Neural progenitor cell (in vitro differentiated cells): ENCODE measurements around the gene ARHGDIA. TPM values are rescaled to one million over a fixed set of nuclear protein-coding genes. Genes with fewer than 3 reads are reported as not detected.

Experiments
- DNase-seq: peaks from one replicate; pipeline ENCODE4 v3.0.0-alpha.2; 2016; ENCODE audit warnings: low spot score
- H2AFZ ChIP-seq: fragments of 200-600 bp; sonication (generic); replicated peaks from 2 replicates; pipeline ENCODE4 v1.6.1; 2016; ENCODE audit warnings: antibody characterized with exemption
- H3F3A ChIP-seq: fragments of 200-600 bp; sonication (generic); 2 replicates; pipeline ENCODE4 v1.6.1; 2016; ENCODE audit warnings: antibody characterized with exemption, low read depth
- H3K27ac ChIP-seq: fragments of 200-600 bp; sonication (generic); 2 replicates; pipeline ENCODE4 v1.5.1; 2016; ENCODE audit warnings: mild to moderate bottlenecking
- H3K27me3 ChIP-seq: fragments of 200-600 bp; sonication (generic); 2 replicates; pipeline ENCODE4 v1.6.1; 2016; ENCODE audit warnings: mild to moderate bottlenecking, moderate library complexity
- H3K36me3 ChIP-seq: fragments of 200-600 bp; sonication (generic); 2 replicates; pipeline ENCODE4 v1.5.1; 2016
- H3K4me1 ChIP-seq: fragments of 200-600 bp; sonication (generic); 2 replicates; pipeline ENCODE4 v1.6.1; 2016; ENCODE audit warnings: mixed run types
- H3K4me2 ChIP-seq: fragments of 200-600 bp; sonication (generic); 2 replicates; pipeline ENCODE4 v1.6.1; 2016
- H3K4me3 ChIP-seq: fragments of 200-600 bp; sonication (generic); 2 replicates; pipeline ENCODE4 v1.5.1; 2016
- H3K79me2 ChIP-seq: fragments of 200-600 bp; sonication (generic); 2 replicates; pipeline ENCODE4 v1.6.1; 2016; ENCODE audit warnings: low read depth
- H3K9ac ChIP-seq: fragments of 200-600 bp; sonication (generic); 2 replicates; pipeline ENCODE4 v1.6.1; 2016
- H3K9me3 ChIP-seq: fragments of 200-600 bp; sonication (generic); 2 replicates; pipeline ENCODE4 v1.5.1; 2016; ENCODE audit warnings: low read depth
- H4K20me1 ChIP-seq: fragments of 200-600 bp; sonication (generic); 2 replicates; pipeline ENCODE4 v1.6.1; 2016; ENCODE audit warnings: low read depth
- H3K27ac Mint-ChIP-seq: 3 replicates; pipeline ENCODE4 v1.8.0; 2021; ENCODE audit warnings: mixed read lengths
- H3K27me3 Mint-ChIP-seq: 2 replicates; pipeline ENCODE4 v1.8.0; 2022; ENCODE audit warnings: low read depth, mild to moderate bottlenecking, inconsistent platforms, moderate library complexity, mixed read lengths; ENCODE audit not compliant: insufficient read depth
- H3K36me3 Mint-ChIP-seq: 3 replicates; pipeline ENCODE4 v1.8.0; 2021; ENCODE audit warnings: mixed read lengths
- H3K4me1 Mint-ChIP-seq: 3 replicates; pipeline ENCODE4 v1.8.0; 2021; ENCODE audit warnings: mixed read lengths
- H3K4me3 Mint-ChIP-seq: 3 replicates; pipeline ENCODE4 v1.8.0; 2021; ENCODE audit warnings: mild to moderate bottlenecking, moderate library complexity, mixed read lengths
- H3K9me3 Mint-ChIP-seq: 3 replicates; pipeline ENCODE4 v1.8.0; 2020; ENCODE audit warnings: mixed read lengths
- EZH2 ChIP-seq: fragments of 200-600 bp; sonication (generic); IDR thresholded peaks from 2 replicates; pipeline ENCODE4 v1.6.1; 2017; ENCODE audit warnings: antibody characterized with exemption, mild to moderate bottlenecking, moderate library complexity
- EZH2phosphoT487 ChIP-seq: fragments of 200-600 bp; sonication (generic); IDR thresholded peaks from 2 replicates; pipeline ENCODE4 v1.6.1; 2017; ENCODE audit warnings: antibody characterized with exemption
- total RNA-seq: library from RNA; depleted of rRNA; stranded (reverse); fragments of >200 nt; gene quantifications from 2 replicates; pipeline ENCODE4 v1.2.3, GENCODE V29; 2015; ENCODE audit warnings: low replicate concordance
- TF ChIP-seq, protein P1 (sequence below): fragments of 200-600 bp; sonication (generic); IDR thresholded peaks from 2 replicates; pipeline ENCODE4 v1.5.1; 2017; ENCODE audit warnings: antibody characterized with exemption, mild to moderate bottlenecking

The ARHGDIA gene
- total RNA-seq, 1 donor from 2014 or later: 25.1 TPM

- peaks cover 17% of the 10 kb centered on the region for H3K36me3 Mint-ChIP-seq
- Histone ChIP-seq H3K4me3 (peak overlapping the region; percentile 100), H3K4me2 (peak overlapping the region; percentile 93), H4K20me1 (peaks cover 44% of the 10 kb centered on the region), H3K36me3 (no peaks in the 10 kb centered on the region), H3F3A (peaks cover 39% of the 10 kb centered on the region), H3K27ac (peak overlapping the region; percentile 88), H3K27me3 (no peaks in the 10 kb centered on the region), H2AFZ (no peak overlapping the region), H3K79me2 (peaks cover 75% of the 10 kb centered on the region), H3K9ac (peak overlapping the region; percentile 95), H3K9me3 (no peaks in the 10 kb centered on the region), H3K4me1 (peaks cover 7% of the 10 kb centered on the region)
- H3K27me3 Mint-ChIP-seq: peaks cover 8% of the 10 kb centered on the region
- TF ChIP-seq, protein P1, sequence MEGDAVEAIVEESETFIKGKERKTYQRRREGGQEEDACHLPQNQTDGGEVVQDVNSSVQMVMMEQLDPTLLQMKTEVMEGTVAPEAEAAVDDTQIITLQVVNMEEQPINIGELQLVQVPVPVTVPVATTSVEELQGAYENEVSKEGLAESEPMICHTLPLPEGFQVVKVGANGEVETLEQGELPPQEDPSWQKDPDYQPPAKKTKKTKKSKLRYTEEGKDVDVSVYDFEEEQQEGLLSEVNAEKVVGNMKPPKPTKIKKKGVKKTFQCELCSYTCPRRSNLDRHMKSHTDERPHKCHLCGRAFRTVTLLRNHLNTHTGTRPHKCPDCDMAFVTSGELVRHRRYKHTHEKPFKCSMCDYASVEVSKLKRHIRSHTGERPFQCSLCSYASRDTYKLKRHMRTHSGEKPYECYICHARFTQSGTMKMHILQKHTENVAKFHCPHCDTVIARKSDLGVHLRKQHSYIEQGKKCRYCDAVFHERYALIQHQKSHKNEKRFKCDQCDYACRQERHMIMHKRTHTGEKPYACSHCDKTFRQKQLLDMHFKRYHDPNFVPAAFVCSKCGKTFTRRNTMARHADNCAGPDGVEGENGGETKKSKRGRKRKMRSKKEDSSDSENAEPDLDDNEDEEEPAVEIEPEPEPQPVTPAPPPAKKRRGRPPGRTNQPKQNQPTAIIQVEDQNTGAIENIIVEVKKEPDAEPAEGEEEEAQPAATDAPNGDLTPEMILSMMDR: no peak
- TF ChIP-seq EZH2 (no peak), EZH2phosphoT487 (no peak)
- H3K4me3 Mint-ChIP-seq: peak overlapping the region; percentile 97
- no peaks in the 10 kb centered on the region for H3K9me3 Mint-ChIP-seq
- peak; percentile 100 for DNase-seq
- peaks cover 20% of the 10 kb centered on the region for H3K4me1 Mint-ChIP-seq
- H3K27ac Mint-ChIP-seq: peak overlapping the region; percentile 87
These were observed 10.2 kb downstream of the ARHGDIA start for GRCh38 chr17:81860756-81861568.

DNA sequence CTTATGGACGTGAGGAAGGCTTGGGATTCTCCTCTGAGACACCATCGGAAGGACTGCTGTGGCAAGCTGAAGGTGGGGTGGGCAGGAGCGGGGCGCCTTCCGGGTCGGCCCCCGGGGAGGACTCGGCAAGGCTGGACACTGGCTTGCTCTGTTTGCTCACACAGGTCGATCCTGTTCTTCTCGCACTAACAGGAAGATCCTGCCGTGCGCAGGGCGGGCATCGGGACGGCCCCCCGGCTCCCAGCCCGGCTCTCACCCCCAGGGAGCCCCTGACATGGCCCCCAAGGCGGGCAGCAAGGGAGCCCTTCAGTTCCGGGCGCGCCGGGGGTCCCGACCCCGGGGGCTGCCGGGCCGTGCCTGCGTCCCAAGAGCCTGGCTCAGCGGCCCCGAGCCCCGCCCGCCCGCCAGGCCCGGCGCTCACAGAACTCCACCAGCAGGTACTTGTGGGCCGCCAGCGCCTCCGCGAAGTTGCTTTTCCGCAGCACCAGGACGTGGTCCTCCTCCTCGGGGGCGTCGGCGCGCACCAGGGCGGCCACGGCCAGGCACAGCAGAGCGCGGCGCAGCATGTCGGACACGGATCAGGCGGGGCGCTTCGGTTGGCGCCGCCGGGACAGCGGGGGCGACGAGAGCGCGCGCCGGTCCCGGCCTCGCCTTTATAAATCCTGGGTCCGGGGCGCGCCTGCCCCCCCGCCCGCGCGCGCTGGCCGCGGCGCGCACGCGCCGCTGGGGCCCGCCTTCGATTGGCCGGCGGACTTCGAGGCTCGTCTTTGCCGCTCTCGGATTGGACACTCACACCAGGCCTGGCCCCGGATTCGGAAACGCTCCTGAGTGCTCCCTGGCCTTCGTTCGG is 11.0 kb downstream of the ARHGDIA start, which contains the start of gene P4HB:
P4HB (minus strand) TSS at position 630 of the 850 bp plus-strand sequence; CDS start at position 566, 64 bp downstream.
- DNase-seq: no peak
- peak within 1 kb of the TSS; percentile 91 for H3K27ac Mint-ChIP-seq
- peaks cover 7% of the 10 kb centered on the region for H3K4me1 ChIP-seq
- peak within 1 kb of the TSS; percentile 100 for H3K4me3 ChIP-seq
- H3K27me3 Mint-ChIP-seq: peaks cover 6% of the 10 kb centered on the region
- peak within 1 kb of the TSS; percentile 71 for H2AFZ ChIP-seq
- peak within 1 kb of the TSS; percentile 100 for H3K4me2 ChIP-seq
- H3K27ac ChIP-seq: peak within 1 kb of the TSS; percentile 94
- H3K36me3 Mint-ChIP-seq: peaks cover 17% of the 10 kb centered on the region
- peaks cover 20% of the 10 kb centered on the region for H3K4me1 Mint-ChIP-seq
- no peaks in the 10 kb centered on the region for H3K9me3 ChIP-seq
- H3K9ac ChIP-seq: peak within 1 kb of the TSS; percentile 98
- peak within 1 kb of the TSS; percentile 97 for H3K4me3 Mint-ChIP-seq
- TF ChIP-seq, protein P1: no peak
- TF ChIP-seq EZH2phosphoT487: no peak
- no peak for TF ChIP-seq EZH2
- no peaks in the 10 kb centered on the region for H3K36me3 ChIP-seq
- H3K27me3 ChIP-seq: no peaks in the 10 kb centered on the region
- H3K9me3 Mint-ChIP-seq: no peaks in the 10 kb centered on the region
- H3K79me2 ChIP-seq: peaks cover 75% of the 10 kb centered on the region
- H4K20me1 ChIP-seq: peaks cover 43% of the 10 kb centered on the region
- H3F3A ChIP-seq: peaks cover 39% of the 10 kb centered on the region

DNA sequence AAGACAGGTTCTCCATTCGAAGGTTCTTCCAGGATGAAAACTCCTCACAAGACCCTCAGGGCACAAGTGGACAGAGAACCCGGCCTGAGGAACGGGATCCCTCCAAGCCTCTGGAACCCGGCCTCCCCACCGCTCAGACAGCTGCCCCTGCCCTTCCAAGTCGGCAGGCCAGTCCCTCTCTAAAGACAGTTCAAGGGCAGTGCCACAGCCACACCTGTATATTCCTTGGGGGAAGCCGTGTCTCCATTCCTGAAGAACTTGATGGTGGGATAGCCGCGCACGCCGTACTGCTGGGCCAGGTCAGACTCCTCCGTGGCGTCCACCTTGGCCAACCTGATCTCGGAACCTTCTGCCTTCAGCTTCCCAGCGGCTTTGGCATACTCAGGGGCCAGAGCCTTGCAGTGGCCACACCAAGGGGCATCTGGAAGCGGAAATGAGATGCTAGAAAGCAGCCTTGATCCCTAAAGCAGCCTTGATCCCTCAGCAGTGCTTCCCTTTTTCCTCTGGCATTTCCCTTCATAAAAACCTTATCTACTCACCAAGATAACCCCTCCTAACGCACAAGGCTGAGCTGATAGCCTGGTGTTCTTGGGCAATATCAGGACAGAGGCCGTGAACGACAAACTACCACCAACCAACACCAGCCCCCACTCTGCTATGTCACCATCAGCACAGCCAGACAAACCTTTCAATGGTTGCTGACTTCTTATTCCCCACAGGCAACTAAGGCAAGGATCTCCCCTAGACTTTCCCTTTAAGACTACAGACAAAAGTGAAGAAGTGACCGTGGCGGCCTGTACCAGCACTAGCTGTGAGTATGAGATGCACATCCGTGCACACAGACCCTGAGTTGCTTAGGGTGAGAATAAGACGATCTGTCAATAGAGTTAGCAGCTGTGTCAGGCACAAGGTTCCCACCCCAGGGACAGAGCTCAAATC is 11.9 kb downstream of the ARHGDIA start:
- Mint-ChIP-seq H3K9me3 (no peaks in the 10 kb centered on the region), H3K36me3 (peaks cover 17% of the 10 kb centered on the region), H3K4me1 (peaks cover 20% of the 10 kb centered on the region), H3K27me3 (peaks cover 6% of the 10 kb centered on the region), H3K27ac (peak overlapping the region; percentile 91), H3K4me3 (peak overlapping the region; percentile 95)
- TF ChIP-seq EZH2: no peak
- no peak for TF ChIP-seq EZH2phosphoT487
- TF ChIP-seq, protein P1: no peak
- peaks cover 72% of the 10 kb centered on the region for H3K79me2 ChIP-seq
- no peak overlapping the region for H2AFZ ChIP-seq
- H3K4me3 ChIP-seq: peak overlapping the region; percentile 100
- H3K36me3 ChIP-seq: no peaks in the 10 kb centered on the region
- DNase-seq: no peak
- H3K9ac ChIP-seq: peak overlapping the region; percentile 98
- H3F3A ChIP-seq: peaks cover 36% of the 10 kb centered on the region
- H3K27ac ChIP-seq: no peak overlapping the region
- H3K4me1 ChIP-seq: peaks cover 7% of the 10 kb centered on the region
- H4K20me1 ChIP-seq: peaks cover 35% of the 10 kb centered on the region
- H3K4me2 ChIP-seq: peak overlapping the region; percentile 100
- no peaks in the 10 kb centered on the region for H3K9me3 ChIP-seq
- no peaks in the 10 kb centered on the region for H3K27me3 ChIP-seq
